Measurements from ENCODE around the gene PLEKHG4B. TPM values are rescaled to one million over a fixed set of nuclear protein-coding genes. Genes with fewer than 3 reads are reported as not detected.

PLEKHG4B gene
- total and polyA plus RNA-seq, 2 of the 4 experiments (the other 2 are of a cell fraction), result 1.1 TPM

DNA sequence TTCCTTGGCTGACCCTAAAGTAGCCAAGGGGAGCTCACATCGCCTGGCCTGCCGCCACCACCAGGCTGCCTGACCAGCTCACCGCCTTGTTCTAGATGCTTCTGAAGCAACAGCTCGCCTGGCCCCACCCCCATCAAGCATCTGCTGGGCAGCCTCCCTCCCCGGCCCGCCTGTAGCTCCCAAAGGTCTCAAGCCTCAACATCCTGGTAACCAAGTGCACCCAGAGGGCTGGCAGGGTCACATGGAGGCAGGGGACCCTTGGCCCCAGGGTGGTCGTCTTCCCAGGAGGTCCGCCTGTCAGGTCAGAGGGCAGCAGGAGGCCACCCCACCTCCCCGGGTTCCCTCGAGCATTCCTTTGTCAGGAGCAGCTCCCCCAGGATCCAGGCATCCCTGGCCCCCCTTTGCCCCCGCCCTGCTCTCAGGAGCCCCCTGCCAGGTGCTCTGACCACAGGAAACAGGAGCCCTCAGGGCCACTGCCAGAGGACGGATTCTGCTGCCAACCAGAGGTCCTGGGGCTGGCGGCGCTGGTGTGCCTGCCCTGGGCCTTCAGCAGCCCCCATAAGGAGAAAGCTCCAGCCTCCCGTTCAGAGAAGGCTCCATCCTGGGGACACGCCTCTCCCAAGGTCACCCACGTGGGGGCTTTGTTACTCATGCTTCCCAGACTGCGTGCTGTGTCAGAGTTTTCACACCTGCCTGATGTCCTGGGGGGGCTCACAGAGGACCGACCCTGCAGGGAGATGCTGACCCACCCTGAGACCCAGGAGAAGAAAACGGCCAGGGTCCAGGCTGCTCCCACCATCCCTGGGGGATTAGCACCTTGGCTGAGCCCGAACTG lies 95.9 kb downstream of the PLEKHG4B start (continued):
- TF ChIP-seq MAZ (IDR thresholded peaks at IDR 0.05; ENCODE audit: borderline replicate concordance, low read depth, low read length) (no peak), MAFK (IDR thresholded peaks at IDR 0.05; ENCODE audit: low read depth, low read length) (no peak), CEBPB (IDR thresholded peaks at IDR 0.05; ENCODE audit: low read depth, low read length) (no peak)

Measured in IMR-90 (cell line).